Dermis lymphatic vessel endothelial cell (primary cell): Measurements from ENCODE around the gene ACOX3. TPM values are rescaled to one million over a fixed set of nuclear protein-coding genes. Genes with fewer than 3 reads are reported as not detected.

ENCODE experiments used
- total RNA-seq: library from RNA; depleted of rRNA; stranded (reverse); fragments of >200 nt; gene quantifications from 2 replicates; pipeline ENCODE4 v1.2.1, GENCODE V29; 2014

ACOX3 gene
- 21.0 and 21.1 TPM in 2 replicates for total RNA-seq

DNA sequence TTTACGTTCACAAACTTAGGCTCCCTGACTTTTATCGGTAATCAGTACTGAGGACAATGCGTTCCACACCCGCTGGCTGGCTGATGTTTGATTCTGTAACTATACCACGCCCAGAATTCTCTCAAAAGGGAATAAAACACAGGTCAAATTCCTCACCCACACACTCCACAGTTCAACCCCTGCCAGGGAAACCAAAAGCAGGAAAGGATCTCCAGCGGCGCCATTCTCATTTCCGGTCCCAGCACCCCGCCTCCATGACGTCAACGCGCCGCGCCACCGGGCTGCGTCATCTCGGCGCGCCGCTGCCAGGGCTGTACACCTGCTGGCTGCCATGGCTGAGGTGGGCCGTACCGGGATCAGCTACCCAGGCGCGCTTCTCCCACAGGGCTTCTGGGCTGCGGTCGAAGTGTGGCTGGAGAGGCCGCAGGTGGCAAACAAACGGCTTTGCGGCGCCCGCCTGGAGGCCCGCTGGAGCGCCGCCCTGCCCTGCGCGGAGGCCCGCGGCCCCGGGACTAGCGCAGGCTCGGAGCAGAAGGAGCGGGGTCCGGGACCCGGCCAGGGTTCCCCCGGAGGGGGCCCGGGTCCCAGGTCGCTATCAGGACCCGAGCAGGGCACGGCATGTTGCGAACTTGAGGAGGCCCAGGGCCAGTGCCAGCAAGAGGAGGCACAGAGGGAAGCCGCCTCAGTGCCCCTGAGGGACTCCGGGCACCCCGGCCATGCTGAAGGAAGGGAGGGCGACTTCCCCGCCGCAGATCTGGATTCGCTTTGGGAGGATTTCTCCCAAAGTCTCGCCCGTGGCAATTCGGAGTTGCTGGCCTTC lies at the start of gene ACOX3, which contains the start of gene TRMT44:
TSS of gene ACOX3 (minus strand) at position 232 of the 820 bp plus-strand sequence. CDS start 24,202 bp downstream, outside the sequence.
TSS of gene TRMT44 (plus strand) at position 286 of the 820 bp plus-strand sequence. CDS start at position 332, 46 bp downstream.

Other genes starting within 250 kb of the ACOX3 start
- gene SH3TC1, start 241.4 kb downstream of the ACOX3 start, total RNA-seq = 78.8 and 129 TPM in 2 replicates
- gene HTRA3, start 171.0 kb downstream of the ACOX3 start, total RNA-seq = 1.0 and 2.2 TPM in 2 replicates
- 6.7 and 9.5 TPM in 2 replicates for gene TRMT44, start 54 bp upstream of the ACOX3 start, total RNA-seq
- gene GPR78, start 139.7 kb upstream of the ACOX3 start, total RNA-seq = not detected in 2 replicates
- not detected in 2 replicates for gene CPZ, start 152.0 kb upstream of the ACOX3 start, total RNA-seq